SK-N-MC (cell line): ENCODE data around the gene EIF2B2.

ENCODE experiments used
- DNase-seq: peaks from one replicate; pipeline ENCODE4 v3.0.0-alpha.2; 2011; ENCODE audit warnings: low read depth, low spot score
- H3K27ac ChIP-seq: fragments of 200-600 bp; sonication (generic); 2 replicates; pipeline ENCODE4 v1.5.1; 2016; ENCODE audit warnings: mixed run types
- H3K36me3 ChIP-seq: fragments of 200-600 bp; sonication (generic); 2 replicates; pipeline ENCODE4 v1.6.1; 2017; ENCODE audit warnings: antibody characterized with exemption, low read length, mixed read lengths; ENCODE audit not compliant: insufficient read depth
- H3K4me3 ChIP-seq: fragments of 200-600 bp; sonication (generic); 2 replicates; pipeline ENCODE4 v1.5.1; 2016
- H3K9ac ChIP-seq: fragments of 200-600 bp; sonication (generic); 2 replicates; pipeline ENCODE4 v1.8.0; 2017; ENCODE audit warnings: mixed run types, mixed read lengths; ENCODE audit not compliant: insufficient read length
- H3K9me3 ChIP-seq: fragments of 200-600 bp; sonication (generic); 2 replicates; pipeline ENCODE4 v1.6.1; 2017; ENCODE audit warnings: low read depth, mild to moderate bottlenecking, antibody characterized with exemption, low read length, moderate library complexity, mixed read lengths
- EZH2 ChIP-seq: fragments of 200-600 bp; sonication (generic); IDR thresholded peaks from one replicate; pipeline ENCODE4 v1.6.1; 2017; ENCODE audit warnings: antibody characterized with exemption
- FOXP2 ChIP-seq: optimal IDR thresholded peaks from 2 replicates; pipeline ENCODE3; 2011; ENCODE audit warnings: mild to moderate bottlenecking, moderate library complexity; ENCODE audit not compliant: insufficient read depth; ENCODE audit errors: extremely low read length, control extremely low read depth
- POLR2AphosphoS5 ChIP-seq: IDR thresholded peaks from 2 replicates; pipeline ENCODE4 v1.6.1; 2012; ENCODE audit warnings: mild to moderate bottlenecking, low read depth, low read length, borderline replicate concordance

EIF2B2 gene

GRCh38 chr14:75016815-75017214, 14.1 kb downstream of the EIF2B2 start:
- DNase-seq: no peak
- Histone ChIP-seq H3K9ac (no peak overlapping the region), H3K27ac (no peak overlapping the region; the same call in 1 of the 2 replicates), H3K9me3 (no peaks in the 10 kb centered on the region), H3K36me3 (no peaks in the 10 kb centered on the region), H3K4me3 (no peak overlapping the region)
- TF ChIP-seq POLR2AphosphoS5 (no peak), EZH2 (no peak), FOXP2 (no peak)

- no peak overlapping the region for H3K9ac ChIP-seq
- no peak overlapping the region for H3K27ac ChIP-seq
- TF ChIP-seq EZH2 (no peak), POLR2AphosphoS5 (no peak), FOXP2 (no peak)
- no peaks in the 10 kb centered on the region for H3K9me3 ChIP-seq
- H3K4me3 ChIP-seq: no peak overlapping the region
- no peak for DNase-seq
- no peaks in the 10 kb centered on the region for H3K36me3 ChIP-seq
These were observed 16.0 kb downstream of the EIF2B2 start for GRCh38 chr14:75018694-75019093.

GRCh38 chr14:75022655-75023054, 19.9 kb downstream of the EIF2B2 start:
- no peaks in the 10 kb centered on the region for H3K9me3 ChIP-seq
- no peak overlapping the region for H3K9ac ChIP-seq
- H3K36me3 ChIP-seq: no peaks in the 10 kb centered on the region
- no peak overlapping the region for H3K4me3 ChIP-seq
- TF ChIP-seq EZH2 (no peak), POLR2AphosphoS5 (no peak), FOXP2 (no peak)
- no peak for DNase-seq
- H3K27ac ChIP-seq: no peak overlapping the region

GRCh38 chr14:75023108-75023507, 20.4 kb downstream of the EIF2B2 start:
- Histone ChIP-seq H3K36me3 (no peaks in the 10 kb centered on the region), H3K27ac (no peak overlapping the region), H3K4me3 (no peak overlapping the region), H3K9ac (no peak overlapping the region), H3K9me3 (no peaks in the 10 kb centered on the region)
- TF ChIP-seq POLR2AphosphoS5 (no peak), FOXP2 (no peak), EZH2 (no peak)
- DNase-seq: no peak

GRCh38 chr14:75025082-75025481, 22.4 kb downstream of the EIF2B2 start:
- DNase-seq: no peak
- H3K4me3 ChIP-seq: no peak overlapping the region
- TF ChIP-seq FOXP2: no peak
- TF ChIP-seq EZH2: no peak
- H3K27ac ChIP-seq: no peak overlapping the region
- H3K9me3 ChIP-seq: no peaks in the 10 kb centered on the region
- no peaks in the 10 kb centered on the region for H3K36me3 ChIP-seq
- H3K9ac ChIP-seq: no peak overlapping the region

GRCh38 chr14:75025876-75026275, 23.2 kb downstream of the EIF2B2 start:
- Histone ChIP-seq H3K4me3 (no peak overlapping the region), H3K27ac (no peak overlapping the region), H3K36me3 (no peaks in the 10 kb centered on the region), H3K9ac (no peak overlapping the region), H3K9me3 (no peaks in the 10 kb centered on the region)
- TF ChIP-seq EZH2: no peak
- DNase-seq: no peak

- H3K36me3 ChIP-seq: no peaks in the 10 kb centered on the region
- no peaks in the 10 kb centered on the region for H3K9me3 ChIP-seq
- H3K27ac ChIP-seq: no peak overlapping the region
- no peak overlapping the region for H3K4me3 ChIP-seq
- H3K9ac ChIP-seq: no peak overlapping the region
- TF ChIP-seq POLR2AphosphoS5: no peak
- no peak for TF ChIP-seq FOXP2
- TF ChIP-seq EZH2: no peak
- no peak for DNase-seq
These were observed 27.4 kb downstream of the EIF2B2 start for GRCh38 chr14:75030147-75030546.

- Histone ChIP-seq H3K36me3 (no peaks in the 10 kb centered on the region), H3K27ac (no peak overlapping the region), H3K9ac (no peak overlapping the region), H3K4me3 (no peak overlapping the region), H3K9me3 (no peaks in the 10 kb centered on the region)
- no peak for DNase-seq
- TF ChIP-seq POLR2AphosphoS5: no peak
- TF ChIP-seq EZH2: no peak
- no peak for TF ChIP-seq FOXP2
These were observed 30.2 kb downstream of the EIF2B2 start for GRCh38 chr14:75032939-75033338.

- no peak for TF ChIP-seq FOXP2
- no peak for TF ChIP-seq EZH2
- TF ChIP-seq POLR2AphosphoS5: no peak
- Histone ChIP-seq H3K27ac (no peak overlapping the region), H3K9me3 (no peaks in the 10 kb centered on the region), H3K9ac (no peak overlapping the region), H3K4me3 (no peak overlapping the region), H3K36me3 (no peaks in the 10 kb centered on the region)
- DNase-seq: no peak
These were observed 37.8 kb downstream of the EIF2B2 start for GRCh38 chr14:75040507-75040906.
